ENCODE measurements around the gene ITIH5.
"Not testable (repeated sequence)": the region's sequence is repeated elsewhere in the genome, so short reads cannot be mapped to it uniquely, and the experiment has no call there.

Gene ITIH5

DNA sequence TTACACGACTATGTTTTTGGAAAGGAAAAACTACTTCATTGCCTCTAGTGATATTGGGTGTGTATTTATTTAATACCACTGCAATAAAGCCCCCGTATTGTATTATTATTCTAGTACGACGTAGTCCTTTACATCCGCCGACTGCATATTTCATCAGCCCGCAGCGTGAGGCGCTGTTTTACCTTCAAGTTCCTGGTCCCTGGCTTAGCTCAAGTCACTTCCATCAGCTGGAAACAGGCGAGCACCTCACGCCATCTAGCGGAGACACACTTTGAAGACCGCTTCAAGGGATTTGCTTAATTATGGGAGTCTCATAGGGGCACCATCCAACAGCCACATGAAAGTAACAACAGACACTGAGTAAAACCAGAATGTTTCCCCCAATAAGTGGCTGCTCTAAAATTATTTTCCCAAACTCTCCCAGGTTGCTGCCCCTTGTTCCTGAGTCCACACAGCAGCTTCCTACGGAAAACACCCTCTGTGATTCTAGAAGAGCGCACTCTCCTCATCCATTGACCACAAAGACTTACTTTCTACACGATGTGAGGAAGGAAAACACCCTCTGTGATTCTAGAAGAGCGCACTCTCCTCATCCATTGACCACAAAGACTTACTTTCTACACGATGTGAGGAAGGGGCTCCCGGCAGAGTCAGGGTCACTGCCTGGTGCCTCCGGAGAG, 20.6 kb upstream of the ITIH5 start:
- peak; percentile 93 for DNase-seq (ENCODE audit: low read depth)

DNA sequence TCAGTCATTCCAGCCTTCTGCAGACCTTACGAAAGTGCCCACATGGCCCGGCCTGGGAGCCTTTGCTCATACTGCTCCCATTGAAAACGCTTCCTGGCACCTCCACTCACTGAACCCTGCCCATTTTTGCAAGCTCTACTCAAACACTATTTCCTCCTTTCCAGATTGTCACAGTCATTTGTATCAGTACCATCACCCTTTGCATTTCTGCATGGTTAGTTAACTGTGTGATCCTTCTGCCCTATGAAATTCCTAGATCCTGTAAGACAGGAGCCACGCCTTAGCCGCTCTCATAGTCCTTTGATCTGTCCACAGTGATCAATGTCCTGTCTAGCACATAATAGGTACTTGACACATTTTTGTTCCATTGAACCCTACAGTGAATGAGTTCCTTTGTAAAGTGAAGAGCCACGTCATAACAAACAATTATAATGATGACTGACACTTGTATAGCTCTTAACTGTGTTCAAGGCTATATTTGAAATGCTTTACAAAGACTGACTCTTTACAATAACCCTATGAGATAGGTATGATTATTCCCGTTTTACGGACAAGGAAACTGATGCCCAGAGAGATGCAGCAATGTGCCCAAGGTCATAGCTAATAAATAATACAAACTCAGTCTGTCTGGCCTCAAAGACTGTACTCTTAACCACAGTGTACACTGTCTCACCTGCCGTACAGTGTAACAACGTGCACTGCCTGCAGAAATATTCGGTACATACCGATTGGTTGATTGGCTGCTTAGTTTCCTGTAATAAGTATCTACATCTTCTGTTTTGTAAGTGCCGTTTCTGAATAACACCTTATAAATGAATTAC, 19.8 kb upstream of the ITIH5 start:
- no peak for DNase-seq (ENCODE audit: low read depth)

DNA sequence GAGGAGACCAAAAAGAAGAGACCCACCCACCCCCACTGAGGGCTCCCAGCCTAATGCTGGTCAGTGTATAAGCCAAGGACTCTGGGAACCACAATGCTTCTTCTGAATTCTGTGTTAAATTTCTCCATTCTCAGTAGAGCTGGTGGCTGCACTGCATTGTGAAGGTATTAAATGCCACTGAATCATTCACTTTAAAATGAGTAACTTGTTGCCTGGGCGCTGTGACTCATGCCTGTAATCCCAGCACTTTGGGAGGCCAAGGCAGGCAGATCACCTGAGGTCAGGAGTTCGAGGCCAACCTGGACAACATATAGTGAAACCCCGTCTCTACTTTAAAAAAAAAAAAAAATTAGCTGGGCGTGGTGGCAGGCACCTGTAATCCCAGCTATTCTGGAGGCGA, 13.3 kb upstream of the ITIH5 start:
- DNase-seq (ENCODE audit: low read depth): not testable (repeated sequence)

DNA sequence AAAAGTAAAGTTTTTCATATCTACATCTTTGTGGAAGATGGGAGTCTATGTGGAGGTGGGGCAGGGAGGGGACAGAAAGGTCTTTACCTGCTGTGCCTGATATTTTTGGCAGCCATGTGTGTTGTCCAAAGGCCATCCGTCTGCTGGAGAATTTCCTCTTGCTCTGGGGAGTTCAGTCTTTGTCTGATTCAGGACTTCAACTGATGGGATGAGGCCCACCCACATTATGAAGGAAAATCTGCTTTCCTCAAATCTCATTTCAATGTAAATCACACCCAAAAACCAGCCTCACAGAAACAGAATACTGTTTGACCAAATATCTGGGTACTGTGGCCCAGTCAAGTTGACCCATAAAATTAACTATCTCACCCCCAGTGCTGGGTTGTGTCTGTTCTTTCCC, 12.5 kb upstream of the ITIH5 start:
- DNase-seq (ENCODE audit: low read depth): no peak

DNA sequence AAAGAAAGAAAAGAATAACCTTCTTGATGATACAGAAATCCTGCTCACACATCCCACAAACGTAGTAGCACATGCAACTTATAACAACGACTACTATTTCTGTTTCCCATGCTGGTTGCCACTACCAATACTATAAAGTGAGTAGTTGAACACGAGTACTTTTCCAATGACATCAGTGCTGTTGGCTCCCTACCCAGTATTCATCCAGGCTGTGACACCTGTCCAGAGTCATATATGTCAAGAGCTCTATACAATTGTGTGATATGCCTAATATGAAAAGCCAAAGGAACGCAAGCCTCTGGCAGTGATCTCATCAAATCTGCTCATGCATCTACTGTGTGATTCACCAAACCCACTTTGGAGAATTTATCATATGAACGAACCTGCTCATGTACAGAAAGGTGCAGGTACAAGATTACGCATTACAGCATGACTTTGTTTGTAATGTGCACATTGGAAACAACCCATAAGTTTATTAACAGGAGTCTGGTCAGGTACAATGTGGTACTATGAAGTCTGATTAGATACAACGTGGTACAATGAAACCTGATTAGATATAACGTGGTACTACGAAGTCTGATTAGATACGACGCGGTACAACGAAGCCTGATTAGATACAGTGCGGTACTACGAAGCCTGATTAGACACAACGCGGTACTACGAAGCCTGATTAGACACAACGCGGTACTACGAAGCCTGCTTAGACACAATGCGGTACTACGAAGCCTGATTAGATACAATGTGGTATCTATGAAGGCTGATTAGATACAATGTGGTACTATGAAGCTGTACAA, 5.8 kb upstream of the ITIH5 start:
- DNase-seq (ENCODE audit: low read depth): no peak

DNA sequence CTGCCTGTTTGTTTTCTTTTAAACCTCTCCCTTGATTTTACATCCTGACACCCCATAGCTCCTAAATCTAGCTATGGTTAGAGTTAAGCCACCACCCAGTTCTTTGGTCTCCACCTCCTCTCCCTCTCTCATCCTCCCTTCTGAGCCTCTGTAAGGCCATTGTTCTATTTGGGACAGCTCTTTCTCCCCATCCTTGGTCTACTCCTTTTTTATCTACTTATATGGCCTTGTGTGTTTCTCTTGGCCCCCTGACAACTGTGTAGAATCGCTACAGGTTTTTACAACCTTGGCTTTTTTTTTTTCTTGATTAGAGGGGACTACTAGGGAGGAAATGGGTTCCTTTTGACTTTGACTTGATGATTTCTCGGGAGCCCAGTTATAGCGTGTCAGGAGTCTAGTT, 3.4 kb upstream of the ITIH5 start:
- no peak for DNase-seq (ENCODE audit: low read depth)

DNA sequence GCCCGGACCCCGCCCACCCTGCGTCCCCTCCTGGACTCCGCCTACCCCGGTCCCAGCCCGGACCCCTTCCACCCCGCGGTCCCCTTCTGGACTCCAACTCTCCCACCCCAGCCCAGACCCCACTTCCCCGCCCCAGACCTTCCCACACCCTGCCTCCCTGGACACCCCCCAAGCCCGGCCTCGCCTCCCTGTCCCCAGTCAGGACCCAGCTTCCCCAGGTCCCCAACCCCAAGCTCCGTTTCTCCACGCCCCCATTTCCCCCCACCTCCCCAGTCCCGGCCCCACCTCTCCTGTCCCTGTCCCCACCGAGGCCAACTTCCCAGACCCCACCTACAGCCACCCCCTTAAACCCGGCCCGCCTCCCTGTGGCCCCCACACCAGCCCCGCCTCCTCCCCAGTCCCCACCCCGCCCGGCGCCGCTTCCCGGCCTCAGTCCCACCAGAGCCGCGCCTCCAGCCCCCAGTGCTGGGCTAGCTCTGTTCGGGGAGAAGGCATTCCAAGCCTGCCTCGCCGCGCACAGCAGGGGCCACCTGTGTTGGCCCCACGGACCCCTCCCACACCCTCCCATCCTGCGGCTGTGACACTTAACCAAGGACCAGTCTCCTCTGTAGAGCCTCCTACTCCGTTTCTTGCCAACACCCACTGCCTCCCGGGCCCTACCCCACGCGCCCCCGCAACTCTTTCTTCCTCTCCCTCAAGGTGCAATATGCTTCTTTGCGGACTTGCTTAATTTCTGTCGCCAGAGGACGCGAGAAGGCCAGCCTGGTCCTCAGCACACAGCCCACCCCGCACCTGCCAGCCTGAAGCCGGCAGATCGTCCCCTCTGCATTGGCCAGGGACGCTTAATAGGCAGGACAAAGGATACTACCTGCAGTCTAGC, 736 bp upstream of the ITIH5 start:
- no peak for DNase-seq (ENCODE audit: low read depth)

DNA sequence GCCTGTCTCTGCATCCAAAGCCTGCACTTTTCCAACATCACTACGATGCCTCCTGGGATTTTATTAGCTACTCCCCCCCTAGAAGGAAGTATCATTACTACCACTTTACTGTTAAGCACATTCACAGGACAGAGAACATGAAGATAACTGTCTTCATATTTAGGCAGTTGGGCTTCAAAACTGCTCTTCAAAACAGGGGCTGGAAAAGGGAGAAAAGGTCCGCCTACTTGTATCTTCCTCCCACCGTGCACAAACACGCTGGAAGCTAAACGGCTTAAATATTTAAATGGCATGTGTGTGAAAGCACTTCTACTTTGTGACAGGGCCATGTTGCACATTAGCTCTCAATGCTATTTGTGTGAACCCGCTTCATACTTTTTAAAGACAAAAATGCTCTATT, 999 bp downstream of the ITIH5 start:
- DNase-seq (ENCODE audit: low read depth): no peak

DNA sequence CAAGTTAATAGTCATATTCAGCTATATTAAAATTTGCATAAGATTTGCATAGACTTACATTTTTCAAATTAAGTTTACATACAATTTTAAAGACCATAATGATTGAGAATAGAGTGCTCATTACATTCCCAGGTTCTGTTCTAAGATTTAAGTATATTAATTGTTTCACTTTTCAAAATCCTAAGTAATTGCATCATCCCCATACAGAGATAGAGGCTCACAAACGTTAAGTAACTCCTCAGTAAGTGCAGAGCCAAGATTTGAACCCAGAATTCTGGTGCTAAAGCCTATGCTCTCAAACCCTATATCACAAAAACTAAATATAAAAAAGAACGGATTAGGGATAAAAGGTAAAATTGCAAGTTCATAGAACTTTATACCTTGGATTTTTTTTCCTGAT, 2.1 kb downstream of the ITIH5 start:
- no peak for DNase-seq (ENCODE audit: low read depth)

DNA sequence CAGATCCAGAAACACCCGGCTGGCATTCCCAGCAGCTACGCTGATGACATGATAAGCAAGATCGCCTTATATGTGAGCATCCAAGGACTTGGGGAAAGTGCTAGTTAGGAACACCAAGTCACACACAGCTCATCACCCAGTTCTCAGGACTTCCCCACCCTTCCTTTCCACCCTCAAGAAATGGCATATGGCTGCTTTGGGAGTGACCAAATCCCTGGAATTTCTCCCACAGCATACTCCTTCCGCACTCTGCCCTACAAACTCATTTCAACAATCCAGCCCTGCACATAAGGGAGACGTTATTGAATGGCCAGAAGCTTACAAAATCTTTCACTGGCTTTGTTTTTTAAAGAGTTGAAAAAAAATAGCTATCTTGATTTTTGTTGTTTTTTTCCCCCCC, 4.2 kb downstream of the ITIH5 start:
- DNase-seq (ENCODE audit: low read depth): no peak

DNA sequence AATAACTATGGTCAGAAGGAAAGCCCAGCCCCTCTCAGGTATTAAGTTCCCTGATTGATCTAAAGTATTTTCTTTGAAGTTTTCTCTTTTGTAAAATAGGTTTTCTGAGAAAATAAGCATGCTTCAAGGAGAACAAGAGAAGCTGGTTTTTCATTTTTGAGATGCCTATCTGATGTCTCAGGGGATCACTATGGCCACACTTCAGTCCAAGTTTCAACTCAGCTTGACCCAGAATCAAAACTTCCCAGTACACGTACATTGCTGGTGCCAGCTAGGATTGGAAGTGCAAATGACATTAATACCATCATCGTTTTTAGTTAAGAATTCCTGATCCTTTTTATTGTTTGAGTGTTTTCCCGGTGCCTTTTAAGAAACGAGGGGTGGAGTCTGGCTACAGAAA, 7.2 kb downstream of the ITIH5 start:
- DNase-seq (ENCODE audit: low read depth): no peak

DNA sequence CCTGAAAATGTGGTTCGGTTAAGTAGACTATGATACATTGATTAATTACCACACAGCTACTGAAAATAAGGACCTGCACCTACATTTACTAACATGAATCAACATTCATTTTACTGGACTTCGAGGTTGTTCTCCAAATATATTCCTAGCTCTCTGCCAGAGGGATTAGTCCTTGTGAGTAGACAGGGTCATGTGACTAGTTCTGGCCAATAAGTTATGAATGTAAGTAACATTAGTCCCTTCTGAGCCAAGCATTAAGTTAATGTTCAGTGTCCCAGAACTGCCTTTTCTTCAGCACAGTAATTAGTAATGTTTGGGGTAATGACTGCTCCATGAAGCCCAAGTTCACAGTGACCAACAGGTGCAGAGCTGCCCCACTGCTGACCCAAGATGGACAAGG, 9.2 kb downstream of the ITIH5 start:
- no peak for DNase-seq (ENCODE audit: low read depth)

DNA sequence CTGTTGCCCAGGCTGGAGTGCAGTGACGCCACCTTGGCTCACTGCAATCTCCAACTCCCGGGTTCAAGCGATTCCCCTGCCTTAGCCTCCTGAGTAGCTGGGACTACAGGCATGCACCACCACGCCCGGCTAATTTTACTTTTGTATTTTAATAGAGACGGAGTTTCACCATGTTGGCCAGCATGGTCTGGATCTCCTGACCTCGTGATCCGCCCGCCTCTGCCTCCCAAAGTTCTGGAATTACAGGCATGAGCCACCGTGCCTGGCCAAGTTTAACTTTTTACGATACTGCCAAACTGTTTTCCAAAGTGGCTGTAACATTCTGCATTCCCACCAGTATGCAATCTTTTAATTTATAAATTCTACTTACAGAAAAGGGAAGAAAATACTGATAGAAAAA, 9.7 kb downstream of the ITIH5 start:
- DNase-seq (ENCODE audit: low read depth): not testable (repeated sequence)

DNA sequence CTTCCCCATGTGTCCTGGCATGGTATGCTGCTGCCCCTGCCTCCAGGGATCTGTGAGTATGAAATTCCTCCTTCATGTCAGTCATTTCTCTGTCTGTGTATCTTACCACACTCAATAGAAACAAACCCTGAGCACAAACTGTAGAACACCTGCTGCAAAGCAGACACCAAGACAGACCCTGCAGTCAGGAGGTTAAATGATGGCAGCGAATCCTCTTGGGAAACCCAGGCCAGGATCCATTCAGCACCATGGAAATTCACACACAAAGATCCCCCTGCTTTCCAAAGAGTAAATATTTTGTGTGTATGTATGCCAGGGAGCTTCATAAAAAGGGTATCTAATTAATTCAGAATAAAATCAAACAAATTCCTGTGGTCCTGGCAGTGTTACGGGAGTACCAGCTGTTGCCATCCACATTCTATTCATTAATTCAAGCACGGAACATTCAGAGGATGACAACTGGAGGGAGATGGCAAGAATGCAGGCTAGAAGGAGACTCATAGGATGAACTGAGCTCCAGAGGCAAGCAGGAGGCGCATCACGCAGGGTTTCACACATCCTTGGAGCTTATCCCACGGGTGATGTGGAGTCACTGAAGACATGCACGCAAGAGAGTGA, 14.8 kb downstream of the ITIH5 start:
- DNase-seq (ENCODE audit: low read depth): no peak

DNA sequence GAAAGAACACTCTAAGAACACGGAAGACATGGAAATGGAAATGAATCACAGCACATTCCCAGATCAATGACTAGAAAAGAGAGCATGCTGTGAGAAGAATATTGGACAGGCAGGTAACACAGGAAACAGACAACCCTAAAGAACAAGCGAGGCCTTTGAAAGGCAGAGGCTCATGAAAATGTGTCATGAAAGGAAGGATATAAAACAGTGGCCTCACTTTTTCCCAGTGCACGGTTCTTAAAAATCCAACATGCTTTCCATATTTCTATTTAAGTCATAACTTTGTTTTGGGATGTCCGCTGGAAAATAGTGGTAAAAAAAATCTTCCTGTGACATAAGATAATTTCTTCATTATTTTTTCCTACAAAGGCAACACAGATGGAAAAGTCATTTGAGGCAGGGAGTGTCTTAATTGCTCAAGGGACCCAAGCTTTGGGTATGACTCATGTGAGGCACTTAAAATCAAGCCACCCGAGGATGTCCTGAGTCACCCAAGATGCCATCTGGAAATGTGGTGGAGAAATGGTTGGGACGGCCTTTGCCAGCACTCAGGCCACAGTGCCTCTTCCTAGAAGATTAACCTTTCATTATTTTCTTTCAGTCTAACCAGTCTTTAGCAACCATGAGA, 17.0 kb downstream of the ITIH5 start:
- DNase-seq (ENCODE audit: low read depth): no peak

DNA sequence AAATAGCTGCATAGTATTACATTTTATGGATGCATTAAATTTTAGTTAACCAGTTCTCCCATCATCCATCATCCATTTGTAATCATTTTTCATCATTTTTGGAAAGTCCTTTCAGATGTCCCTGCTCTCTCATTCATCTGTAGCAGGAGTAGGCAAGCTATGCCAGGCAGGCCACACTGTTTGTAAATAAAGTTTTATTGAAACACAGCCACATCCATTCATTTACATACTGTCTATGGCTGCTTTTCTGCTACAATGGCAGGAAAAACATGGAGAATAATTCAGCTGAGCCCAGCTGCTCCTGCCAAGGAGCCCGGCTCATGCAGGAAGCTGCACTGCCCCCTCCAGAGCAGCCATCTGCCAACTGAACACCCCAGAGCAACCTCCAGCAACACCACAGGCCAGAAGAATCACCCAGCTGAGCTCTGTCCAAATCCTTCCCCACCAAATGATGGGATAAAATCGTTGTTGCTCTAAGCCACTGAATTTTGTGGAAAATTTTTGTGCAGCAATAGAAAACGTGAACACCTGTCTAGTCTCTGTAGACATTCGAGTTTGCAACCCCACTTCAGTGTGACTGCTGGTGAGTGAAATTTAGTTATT, 19.6 kb downstream of the ITIH5 start:
- no peak for DNase-seq (ENCODE audit: low read depth)

DNA sequence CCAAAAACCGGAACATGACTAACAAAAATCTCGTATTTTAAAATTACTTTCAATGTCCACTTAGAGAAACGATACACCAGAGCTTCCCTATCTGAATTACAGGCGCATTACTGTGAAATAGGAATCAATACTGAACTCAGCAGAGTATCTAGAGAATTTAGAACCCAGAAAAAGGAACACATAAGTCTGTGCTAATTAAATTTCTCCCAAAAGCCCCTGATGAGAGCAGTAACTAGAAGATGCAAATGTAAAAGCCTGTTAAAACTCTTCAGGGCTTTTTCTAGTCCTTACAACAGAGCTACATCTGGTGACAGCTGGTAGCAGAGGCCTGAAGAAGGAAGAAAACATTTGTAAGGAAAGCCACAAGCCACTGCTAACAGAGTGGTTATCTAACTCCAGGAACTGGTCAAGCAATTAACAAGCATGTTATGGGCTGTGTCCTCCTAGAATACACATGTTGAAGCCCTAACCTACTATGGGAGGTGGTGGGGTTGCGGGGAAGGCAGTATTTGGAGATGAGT, 24.2 kb downstream of the ITIH5 start:
- no peak for DNase-seq (ENCODE audit: low read depth)

DNA sequence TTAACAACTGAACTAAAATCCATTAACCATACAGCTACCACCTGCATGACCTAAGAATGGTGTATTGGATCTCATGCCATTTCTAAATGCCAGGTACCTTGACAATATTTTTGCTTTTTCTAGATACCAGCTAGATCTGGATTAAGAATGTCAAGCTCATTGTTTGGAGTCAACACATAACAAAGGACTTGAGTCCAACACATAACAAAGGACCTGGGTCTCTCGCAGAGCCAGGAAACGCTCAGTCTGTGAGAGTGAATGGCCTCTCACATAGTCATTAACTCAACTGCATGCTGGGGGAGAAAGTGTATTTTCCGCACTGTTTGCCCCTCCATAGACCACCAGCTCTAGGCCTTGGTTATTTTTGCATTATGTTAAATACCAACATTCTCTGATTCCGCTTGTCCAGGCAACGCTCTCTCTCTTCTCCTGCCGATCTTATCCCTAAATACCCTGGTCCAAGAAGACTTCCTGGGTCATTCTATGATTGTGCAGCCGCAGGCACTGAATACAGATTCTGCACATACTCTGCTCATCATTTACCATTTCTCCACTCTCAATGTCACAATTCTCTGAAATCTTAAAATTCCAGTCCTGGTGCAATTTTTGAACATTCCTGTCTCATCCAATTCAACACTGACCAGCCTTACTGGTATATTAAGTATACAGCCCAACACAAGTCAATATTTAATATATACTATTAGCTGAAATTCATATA, 31.2 kb downstream of the ITIH5 start:
- DNase-seq (ENCODE audit: low read depth): no peak

DNA sequence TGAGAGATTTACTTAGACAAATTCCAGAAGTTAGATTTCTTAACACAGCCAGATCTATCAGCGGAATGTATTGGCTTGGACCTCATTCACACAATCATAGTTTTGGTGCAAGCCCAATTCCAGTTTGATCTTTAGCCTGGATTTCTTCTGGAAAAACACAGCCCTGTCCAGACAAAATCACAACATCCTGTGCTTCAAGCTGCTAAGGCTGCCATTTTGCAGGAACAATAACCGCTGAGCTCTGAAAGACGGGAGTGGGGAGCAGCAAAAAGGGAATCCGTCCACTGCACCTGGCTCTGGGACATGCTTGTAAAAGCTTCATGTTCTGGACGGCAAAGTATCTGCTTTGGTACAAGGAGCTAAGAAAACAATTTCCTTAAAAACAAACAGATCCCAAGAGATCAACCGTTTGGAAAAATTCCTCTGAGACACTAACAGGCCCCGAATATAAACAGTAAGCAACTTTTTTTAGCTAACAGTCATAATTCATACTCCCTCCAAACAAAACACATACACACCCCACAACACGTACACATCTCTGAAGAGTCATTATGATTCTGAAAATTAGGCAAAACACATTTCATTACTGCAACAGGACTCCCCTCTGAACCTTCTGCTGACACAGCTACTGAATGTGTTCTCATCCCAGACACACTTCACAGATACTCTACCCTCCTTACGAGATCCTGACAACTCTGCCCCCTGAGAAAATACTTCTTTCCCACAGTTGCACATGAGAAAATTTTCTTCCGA, 32.4 kb downstream of the ITIH5 start:
- no peak for DNase-seq (ENCODE audit: low read depth)
